ENCODE data around the gene BPIFA3.

The BPIFA3 gene

GRCh38 chr20:33229843-33230242 lies 12.7 kb downstream of the BPIFA3 start:
- DNase-seq: peak; percentile 32 to 48

- no peak for DNase-seq
Observed at GRCh38 chr20:33231237-33231636, 14.1 kb downstream of the BPIFA3 start.

- peak in 1 of 2 donors; percentile 3 for DNase-seq
Observed at GRCh38 chr20:33232486-33233072, 15.4 kb downstream of the BPIFA3 start.

GRCh38 chr20:33233129-33233774 lies 16.1 kb downstream of the BPIFA3 start:
- DNase-seq: no peak

GRCh38 chr20:33234050-33234449 lies 16.9 kb downstream of the BPIFA3 start:
- DNase-seq: no peak

GRCh38 chr20:33235696-33236095 lies 18.5 kb downstream of the BPIFA3 start, which contains the start of gene BPIFA1:
Gene BPIFA1, plus strand, starts transcription at chr20:33235996. Its CDS starts 1,716 bp downstream, at chr20:33237712.
- no peak for DNase-seq

GRCh38 chr20:33236351-33236750 lies 19.2 kb downstream of the BPIFA3 start:
- DNase-seq: no peak

- no peak for DNase-seq
Observed at GRCh38 chr20:33237989-33238388, 20.8 kb downstream of the BPIFA3 start.

- no peak for DNase-seq
Observed at GRCh38 chr20:33239418-33239817, 22.3 kb downstream of the BPIFA3 start.

- DNase-seq: no peak
Observed at GRCh38 chr20:33239979-33240736, 23.0 kb downstream of the BPIFA3 start.

GRCh38 chr20:33240923-33241322 lies 23.8 kb downstream of the BPIFA3 start:
- DNase-seq: no peak

- DNase-seq: no peak
Observed at GRCh38 chr20:33242319-33243100, 25.4 kb downstream of the BPIFA3 start.

GRCh38 chr20:33246077-33246476 lies 28.9 kb downstream of the BPIFA3 start:
- DNase-seq: no peak

- no peak for DNase-seq
Observed at GRCh38 chr20:33249456-33249855, 32.3 kb downstream of the BPIFA3 start.

- no peak for DNase-seq
Observed at GRCh38 chr20:33250666-33251065, 33.5 kb downstream of the BPIFA3 start.

- DNase-seq: no peak
Observed at GRCh38 chr20:33251496-33251895, 34.3 kb downstream of the BPIFA3 start.

- DNase-seq: no peak
Observed at GRCh38 chr20:33252460-33252859, 35.3 kb downstream of the BPIFA3 start.

GRCh38 chr20:33255005-33255404 lies 37.9 kb downstream of the BPIFA3 start:
- no peak for DNase-seq

GRCh38 chr20:33257237-33257636 lies 40.1 kb downstream of the BPIFA3 start:
- no peak for DNase-seq

- no peak for DNase-seq
Observed at GRCh38 chr20:33259371-33259770, 42.2 kb downstream of the BPIFA3 start.

GRCh38 chr20:33261465-33261864 lies 44.3 kb downstream of the BPIFA3 start:
- no peak for DNase-seq

GRCh38 chr20:33262658-33263065 lies 45.5 kb downstream of the BPIFA3 start:
- peak; percentile 73 to 74 for DNase-seq

GRCh38 chr20:33263784-33264183 lies 46.6 kb downstream of the BPIFA3 start:
- no peak for DNase-seq
